Body of pancreas (tissue), 4 donors: Measurements from ENCODE around the gene SNX5.

Experiments used
- POLR2A ChIP-seq, 3 donors: fragments of 450-650 bp; IDR thresholded peaks; one replicate each; pipeline ENCODE4 v1.6.1; 2016; ENCODE audit warnings: antibody characterized with exemption in 3 of 3, mild to moderate bottlenecking in 2 of 3
- TF ChIP-seq, protein P1 (sequence below), 7 experiments: fragments of 450-650 bp in 4 of 7; fragments of 200-600 bp in 3 of 7; sonication (generic) in 3 of 7; IDR thresholded peaks; one replicate each; pipeline ENCODE4 v1.5.1; 2016 to 2019; ENCODE audit warnings: antibody characterized with exemption in 7 of 7

DNA sequence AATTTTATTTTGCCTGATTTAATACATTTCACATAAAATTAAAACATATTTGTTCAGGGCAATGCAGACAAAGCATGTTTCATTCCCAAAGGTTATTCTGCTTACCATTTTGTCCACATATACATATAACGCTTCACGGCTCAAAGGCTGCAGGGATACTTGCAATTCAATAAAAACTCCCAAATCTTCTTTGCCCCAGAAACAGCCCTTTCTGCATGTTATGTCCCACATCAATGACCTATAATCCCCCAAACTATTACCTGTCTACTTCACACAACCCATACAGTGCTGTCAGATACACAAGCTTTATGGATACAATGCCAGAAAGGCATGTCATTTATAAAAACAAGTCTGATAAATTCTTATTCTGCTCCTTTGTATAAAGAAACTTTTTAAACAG is 20.2 kb downstream of the SNX5 start:
- TF ChIP-seq POLR2A (IDR thresholded peaks at IDR 0.05) = no peak
- TF ChIP-seq, protein P1, sequence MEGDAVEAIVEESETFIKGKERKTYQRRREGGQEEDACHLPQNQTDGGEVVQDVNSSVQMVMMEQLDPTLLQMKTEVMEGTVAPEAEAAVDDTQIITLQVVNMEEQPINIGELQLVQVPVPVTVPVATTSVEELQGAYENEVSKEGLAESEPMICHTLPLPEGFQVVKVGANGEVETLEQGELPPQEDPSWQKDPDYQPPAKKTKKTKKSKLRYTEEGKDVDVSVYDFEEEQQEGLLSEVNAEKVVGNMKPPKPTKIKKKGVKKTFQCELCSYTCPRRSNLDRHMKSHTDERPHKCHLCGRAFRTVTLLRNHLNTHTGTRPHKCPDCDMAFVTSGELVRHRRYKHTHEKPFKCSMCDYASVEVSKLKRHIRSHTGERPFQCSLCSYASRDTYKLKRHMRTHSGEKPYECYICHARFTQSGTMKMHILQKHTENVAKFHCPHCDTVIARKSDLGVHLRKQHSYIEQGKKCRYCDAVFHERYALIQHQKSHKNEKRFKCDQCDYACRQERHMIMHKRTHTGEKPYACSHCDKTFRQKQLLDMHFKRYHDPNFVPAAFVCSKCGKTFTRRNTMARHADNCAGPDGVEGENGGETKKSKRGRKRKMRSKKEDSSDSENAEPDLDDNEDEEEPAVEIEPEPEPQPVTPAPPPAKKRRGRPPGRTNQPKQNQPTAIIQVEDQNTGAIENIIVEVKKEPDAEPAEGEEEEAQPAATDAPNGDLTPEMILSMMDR (IDR thresholded peaks at IDR 0.05) = no peak
